A549 treated with DMSO at 1 μM for 4 hours (cell line): Measurements from ENCODE around the gene PDE8B. TPM values are rescaled to one million over a fixed set of nuclear protein-coding genes. Genes with fewer than 3 reads are reported as not detected.

Experiments used
- total RNA-seq: library from RNA; stranded (reverse); fragments of 200-300 nt; extraction: Qiagen RNA extraction; gene quantifications from 5 replicates; pipeline ENCODE4 v1.2.3, GENCODE V29; 2022; ENCODE audit warnings: low read depth

Gene PDE8B, protein sequence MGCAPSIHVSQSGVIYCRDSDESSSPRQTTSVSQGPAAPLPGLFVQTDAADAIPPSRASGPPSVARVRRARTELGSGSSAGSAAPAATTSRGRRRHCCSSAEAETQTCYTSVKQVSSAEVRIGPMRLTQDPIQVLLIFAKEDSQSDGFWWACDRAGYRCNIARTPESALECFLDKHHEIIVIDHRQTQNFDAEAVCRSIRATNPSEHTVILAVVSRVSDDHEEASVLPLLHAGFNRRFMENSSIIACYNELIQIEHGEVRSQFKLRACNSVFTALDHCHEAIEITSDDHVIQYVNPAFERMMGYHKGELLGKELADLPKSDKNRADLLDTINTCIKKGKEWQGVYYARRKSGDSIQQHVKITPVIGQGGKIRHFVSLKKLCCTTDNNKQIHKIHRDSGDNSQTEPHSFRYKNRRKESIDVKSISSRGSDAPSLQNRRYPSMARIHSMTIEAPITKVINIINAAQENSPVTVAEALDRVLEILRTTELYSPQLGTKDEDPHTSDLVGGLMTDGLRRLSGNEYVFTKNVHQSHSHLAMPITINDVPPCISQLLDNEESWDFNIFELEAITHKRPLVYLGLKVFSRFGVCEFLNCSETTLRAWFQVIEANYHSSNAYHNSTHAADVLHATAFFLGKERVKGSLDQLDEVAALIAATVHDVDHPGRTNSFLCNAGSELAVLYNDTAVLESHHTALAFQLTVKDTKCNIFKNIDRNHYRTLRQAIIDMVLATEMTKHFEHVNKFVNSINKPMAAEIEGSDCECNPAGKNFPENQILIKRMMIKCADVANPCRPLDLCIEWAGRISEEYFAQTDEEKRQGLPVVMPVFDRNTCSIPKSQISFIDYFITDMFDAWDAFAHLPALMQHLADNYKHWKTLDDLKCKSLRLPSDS
- total RNA-seq: 1.1 to 1.6 TPM (median 1.3 TPM) in 5 replicates

DNA sequence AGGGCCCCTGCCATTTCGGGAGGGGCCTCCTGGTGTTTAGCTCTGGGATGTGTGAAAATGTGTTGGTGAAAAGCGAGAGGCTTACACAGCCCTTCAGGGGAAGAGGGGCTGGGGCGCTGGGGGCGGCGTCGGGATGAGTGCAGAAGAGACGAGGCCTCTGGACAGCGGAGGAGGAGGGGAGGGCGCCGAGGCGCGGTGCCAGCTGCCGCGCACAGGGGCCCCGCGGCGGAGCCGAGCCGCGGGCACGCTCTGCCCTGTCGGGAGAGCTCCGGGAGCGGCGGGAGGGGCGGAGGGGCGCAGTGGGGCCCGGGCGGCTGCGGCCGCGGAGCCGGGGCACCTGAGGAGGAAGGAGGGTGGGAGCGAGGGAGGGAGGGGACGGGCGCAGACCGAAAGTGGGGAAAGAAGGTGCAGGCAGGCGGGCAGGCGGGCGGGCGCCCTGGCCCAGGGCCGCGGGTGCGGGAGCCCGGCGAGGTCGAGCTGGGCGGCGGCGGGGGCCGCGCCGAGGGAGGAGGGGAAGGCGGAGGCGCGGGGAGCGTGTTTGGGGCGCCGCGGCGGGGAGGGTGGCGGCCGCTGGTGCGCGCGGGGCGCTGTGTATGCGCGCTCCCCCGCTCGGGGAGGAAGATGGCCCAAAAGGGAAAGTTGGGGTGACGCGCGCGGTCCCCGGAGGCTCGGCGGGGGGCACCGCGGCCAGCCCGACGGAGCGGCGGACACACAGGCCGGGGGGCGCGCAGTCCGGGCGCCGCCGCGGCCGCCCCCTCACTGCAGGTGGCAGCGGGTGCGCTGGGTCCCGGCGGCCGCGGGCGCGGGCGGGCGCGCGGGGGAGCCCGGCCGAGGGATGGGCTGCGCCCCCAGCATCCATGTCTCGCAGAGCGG, at the start of gene PDE8B:
Gene PDE8B (plus strand): TSS at position 590 of the 873 bp plus-strand sequence. CDS start 246 bp downstream, at position 836.

Other genes with a start within 250 kb of the PDE8B start
- gene AGGF1, start 180.3 kb upstream of the PDE8B start, total RNA-seq: 12.8 to 17.4 TPM (median 15.4 TPM) in 5 replicates
- 2.9 to 4.5 TPM (median 2.9 TPM) in 5 replicates for gene ZBED3, start 123.4 kb upstream of the PDE8B start, total RNA-seq